Measurements from ENCODE around the gene PDIA5. TPM values are rescaled to one million over a fixed set of nuclear protein-coding genes. Genes with fewer than 3 reads are reported as not detected.

Gene PDIA5
- total RNA-seq, 1 experiment from 2014 or later, result 18.5 TPM

- DNase-seq (ENCODE audit: low spot score), result no peak
Measured at GRCh38 chr3:123113889-123114450, 47.1 kb downstream of the PDIA5 start.

GRCh38 chr3:123116116-123116515, 49.3 kb downstream of the PDIA5 start:
- no peak for DNase-seq (ENCODE audit: low spot score)

DNA sequence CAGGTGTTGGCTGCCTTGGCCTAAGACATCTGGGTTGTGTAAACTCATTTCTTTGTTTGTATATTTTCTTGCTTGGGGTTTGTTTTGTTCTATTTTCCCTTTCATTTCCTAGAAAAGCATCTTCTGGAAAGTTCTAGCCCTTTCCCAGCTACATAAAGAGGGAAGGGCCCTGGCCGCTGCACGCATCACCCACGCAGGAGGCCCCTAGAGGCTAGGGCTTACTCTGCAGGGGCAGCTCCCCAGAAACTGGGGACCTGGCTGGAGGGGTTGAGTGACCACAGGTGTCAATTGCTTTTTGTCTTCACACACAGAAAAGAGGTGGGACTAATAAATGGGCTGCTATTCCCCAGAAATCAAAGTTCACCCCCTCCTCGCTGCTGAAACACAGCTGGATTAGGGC, 52.6 kb downstream of the PDIA5 start:
- DNase-seq (ENCODE audit: low spot score), result no peak

- no peak for DNase-seq (ENCODE audit: low spot score)
Measured at GRCh38 chr3:123119802-123120201, 53.0 kb downstream of the PDIA5 start.

DNA sequence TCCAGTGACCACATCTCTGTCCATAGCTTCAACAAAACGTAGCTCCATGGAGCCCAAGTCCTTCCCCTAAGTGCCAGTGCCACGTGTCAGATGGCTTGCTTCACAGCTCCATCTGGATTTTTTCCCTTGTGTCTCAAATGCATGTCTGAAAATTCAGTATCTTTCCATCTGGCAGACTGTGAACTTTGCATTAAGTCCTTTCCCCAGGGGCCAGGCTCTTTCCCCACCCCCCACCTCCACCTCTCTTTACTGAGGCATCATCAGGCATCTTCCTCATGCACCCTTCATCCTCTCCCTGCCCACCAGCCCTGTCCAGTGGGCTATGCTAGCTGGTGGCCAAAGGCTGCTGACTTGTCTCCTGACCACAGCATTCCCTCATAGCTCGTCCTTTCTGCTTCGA, 53.7 kb downstream of the PDIA5 start:
- no peak for DNase-seq (ENCODE audit: low spot score)

GRCh38 chr3:123122057-123122456, 55.2 kb downstream of the PDIA5 start:
- no peak for DNase-seq (ENCODE audit: low spot score)

- DNase-seq (ENCODE audit: low spot score), result no peak
Measured at GRCh38 chr3:123122525-123123315, 55.9 kb downstream of the PDIA5 start.

- DNase-seq (ENCODE audit: low spot score), result no peak
Measured at GRCh38 chr3:123123716-123124616, 57.1 kb downstream of the PDIA5 start.

- no peak for DNase-seq (ENCODE audit: low spot score)
Measured at GRCh38 chr3:123124971-123125370, 58.1 kb downstream of the PDIA5 start.

DNA sequence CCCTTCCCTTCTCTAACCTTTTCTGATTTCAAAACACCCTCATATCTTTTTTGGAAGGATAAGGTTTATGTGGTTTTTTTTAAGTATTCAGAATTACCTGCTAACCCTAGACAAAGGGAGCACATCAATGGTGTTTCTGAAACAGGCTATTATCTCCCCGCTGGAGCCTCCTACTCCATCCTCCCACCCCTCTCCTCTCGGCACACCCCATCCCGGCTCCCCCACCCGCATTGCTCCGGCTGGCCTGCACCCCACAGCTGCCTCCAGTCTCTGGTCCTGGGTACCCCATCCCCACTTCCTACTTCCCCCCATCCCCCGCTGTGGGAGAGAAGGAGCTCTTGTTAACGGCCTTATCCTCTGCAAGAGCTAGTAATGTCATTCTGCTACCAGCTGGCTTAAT, 59.2 kb downstream of the PDIA5 start:
- no peak for DNase-seq (ENCODE audit: low spot score)

GRCh38 chr3:123126653-123127052, 59.8 kb downstream of the PDIA5 start:
- no peak for DNase-seq (ENCODE audit: low spot score)

- DNase-seq (ENCODE audit: low spot score), result no peak
Measured at GRCh38 chr3:123129092-123129491, 62.3 kb downstream of the PDIA5 start.

GRCh38 chr3:123129532-123129931, 62.7 kb downstream of the PDIA5 start:
- DNase-seq (ENCODE audit: low spot score), result no peak

DNA sequence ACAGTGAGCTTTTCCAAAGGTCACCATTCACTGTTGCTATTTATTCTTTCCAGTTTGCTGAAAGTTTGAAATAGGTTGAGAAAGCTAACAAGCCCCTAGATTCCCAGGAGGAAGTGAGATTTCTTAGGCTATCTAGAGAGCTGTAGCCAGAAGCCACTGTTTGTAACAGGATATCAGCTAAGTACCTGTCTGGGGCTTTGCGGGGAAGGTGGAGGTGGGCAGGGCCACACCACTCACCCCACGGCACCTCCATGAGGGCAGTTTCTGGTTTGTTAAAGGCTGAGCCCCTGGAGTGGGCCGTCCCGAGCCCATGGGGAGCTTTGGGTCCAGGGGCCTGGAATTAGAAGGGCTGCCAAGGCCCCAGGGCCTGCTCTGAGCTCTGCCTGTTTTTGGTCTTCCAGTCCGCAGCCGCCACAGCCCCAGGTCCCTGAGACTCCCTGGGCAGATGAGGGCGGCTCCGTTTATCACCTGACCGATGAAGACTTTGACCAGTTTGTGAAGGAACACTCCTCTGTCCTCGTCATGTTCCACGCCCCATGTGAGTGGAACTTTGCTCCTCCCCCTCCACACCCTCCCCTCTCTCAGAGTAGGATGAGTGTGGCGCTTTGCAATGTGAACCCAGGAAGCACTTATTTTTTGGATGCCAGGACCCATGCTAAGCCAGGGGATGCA, 63.4 kb downstream of the PDIA5 start:
- peak; percentile 32 for DNase-seq (ENCODE audit: low spot score)

GRCh38 chr3:123134671-123135070, 67.8 kb downstream of the PDIA5 start:
- no peak for DNase-seq (ENCODE audit: low spot score)

GRCh38 chr3:123137001-123137400, 70.2 kb downstream of the PDIA5 start:
- no peak for DNase-seq (ENCODE audit: low spot score)

DNA sequence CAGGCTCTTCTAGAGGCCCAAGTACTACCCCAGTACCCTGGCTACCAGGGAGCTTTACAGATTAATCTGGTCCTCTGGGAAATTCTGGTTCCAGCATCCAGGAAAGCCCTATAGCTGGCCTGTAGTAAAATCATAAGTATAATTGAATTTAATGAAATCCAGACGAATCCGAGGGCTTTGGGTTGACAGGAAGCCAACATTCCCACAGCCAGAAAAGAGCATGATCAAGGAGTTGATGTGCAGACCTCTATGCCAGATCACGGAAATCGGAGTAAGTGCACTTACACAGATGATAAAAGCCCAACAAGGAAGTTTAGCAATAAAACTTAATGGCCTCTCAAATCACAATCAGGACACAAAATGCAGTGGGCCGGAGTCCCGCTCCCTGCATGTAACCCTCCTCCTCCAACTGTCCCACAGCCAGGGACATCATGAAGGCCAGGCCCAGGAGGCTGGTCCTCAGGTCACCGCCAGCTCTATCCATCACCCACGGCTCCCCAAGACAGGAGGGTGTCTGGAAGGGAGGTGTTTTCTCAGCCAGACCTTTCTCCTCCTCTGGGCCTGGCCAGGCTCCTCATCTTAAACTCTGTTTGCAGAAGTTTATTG, 72.1 kb downstream of the PDIA5 start:
- no peak for DNase-seq (ENCODE audit: low spot score)

- DNase-seq (ENCODE audit: low spot score), result no peak
Measured at GRCh38 chr3:123139522-123139921, 72.7 kb downstream of the PDIA5 start.

DNA sequence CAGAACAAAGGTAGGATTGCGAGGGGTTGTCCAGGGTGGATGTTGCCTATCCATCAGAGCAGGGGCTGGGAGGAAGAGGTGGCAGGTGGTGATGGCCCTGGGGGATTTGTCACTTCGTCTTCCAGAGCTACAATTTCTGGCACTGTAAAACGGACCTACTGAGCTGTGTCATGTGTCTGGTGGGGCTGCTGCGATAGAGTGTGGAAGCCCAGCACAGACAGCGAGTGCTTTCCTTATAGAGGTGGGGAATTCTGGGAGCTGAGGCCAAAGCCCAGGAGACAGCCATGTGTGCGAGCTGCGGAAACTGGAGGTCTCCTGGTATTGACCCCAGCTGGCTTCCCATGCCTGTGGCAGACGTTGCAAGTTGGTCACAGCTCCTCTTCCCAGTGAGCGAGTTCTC, 73.7 kb downstream of the PDIA5 start:
- no peak for DNase-seq (ENCODE audit: low spot score)

DNA sequence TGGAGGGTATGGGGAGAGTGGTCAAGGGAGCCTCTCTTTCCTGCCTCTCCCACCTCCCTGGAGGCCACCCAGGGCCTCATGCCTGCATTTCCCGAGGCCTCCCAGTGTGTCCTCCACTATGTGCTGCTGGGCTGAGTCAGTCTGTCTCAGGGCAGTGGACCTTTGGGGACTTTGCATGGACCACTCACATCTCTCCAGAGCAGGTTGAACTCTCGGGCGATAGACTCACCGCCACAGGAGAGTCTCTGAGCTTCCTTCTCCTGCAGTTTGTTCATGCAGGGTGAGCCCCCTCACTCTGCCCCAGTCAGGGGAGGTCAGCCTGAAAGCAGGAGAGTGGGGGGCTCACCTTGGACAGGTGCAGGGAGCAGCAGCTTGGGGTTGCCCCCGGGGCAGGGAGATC, 74.5 kb downstream of the PDIA5 start:
- DNase-seq (ENCODE audit: low spot score), result no peak

GRCh38 chr3:123143669-123144411, 77.0 kb downstream of the PDIA5 start:
- DNase-seq (ENCODE audit: low spot score), result no peak
